ENCODE measurements around the gene SCNN1A. TPM values are rescaled to one million over a fixed set of nuclear protein-coding genes. Genes with fewer than 3 reads are reported as not detected.
A peak's percentile ranks its signal among the peaks of the same experiment; 100 is the strongest.

Gene SCNN1A
- total and polyA plus RNA-seq, 8 donors = 2.3 to 212 (median 3.5) TPM

GRCh38 chr12:6302621-6303020 lies 72.7 kb downstream of the SCNN1A start:
- DNase-seq = no peak
- Histone ChIP-seq H3K27me3 (no peaks in the 10 kb centered on the region), H3K36me3 (no peaks in the 10 kb centered on the region), H3K4me3 (no peak overlapping the region), H3K27ac (no peak overlapping the region), H3K4me1 (peaks cover 0 to 8% of the 10 kb centered on the region in 2 donors), H3K9me3 (no peaks in the 10 kb centered on the region)
- no peak for TF ChIP-seq CTCF (IDR thresholded peaks at IDR 0.05)
- intact Hi-C loops (cut with DNase I) = no loop called here
- ATAC-seq = no peak

- Histone ChIP-seq H3K4me3 (no peak overlapping the region), H3K4me1 (no peaks in the 10 kb centered on the region), H3K27ac (no peak overlapping the region), H3K36me3 (no peaks in the 10 kb centered on the region), H3K27me3 (no peaks in the 10 kb centered on the region), H3K9me3 (no peaks in the 10 kb centered on the region)
- intact Hi-C loops (cut with DNase I) = no loop called here
- DNase-seq (no peak), ATAC-seq (no peak)
- no peak for TF ChIP-seq CTCF (IDR thresholded peaks at IDR 0.05)
Measured at GRCh38 chr12:6301721-6302120, 73.6 kb downstream of the SCNN1A start.

- no peaks in the 10 kb centered on the region for H3K36me3 ChIP-seq
- H3K27ac ChIP-seq = peak overlapping the region in 1 of 2 donors; percentile 15
- TF ChIP-seq CTCF (IDR thresholded peaks at IDR 0.05) = no peak
- no peak for DNase-seq
- H3K4me3 ChIP-seq = no peak overlapping the region
- intact Hi-C loops (cut with DNase I) = no loop called here
- ATAC-seq = no peak
- H3K27me3 ChIP-seq = no peaks in the 10 kb centered on the region
- H3K4me1 ChIP-seq = peaks cover 0 to 5% of the 10 kb centered on the region in 2 donors
- no peaks in the 10 kb centered on the region for H3K9me3 ChIP-seq
Measured at GRCh38 chr12:6297170-6297569, 78.2 kb downstream of the SCNN1A start.

Other genes starting within 250 kb of the SCNN1A start
- 100 to 1,000 TPM; 416 to 512 TPM for gene CD9, start 175.2 kb downstream of the SCNN1A start, total RNA-seq
- 100 to 1,000 TPM; 100 to 144 (median 120) TPM for gene CD9, start 175.2 kb downstream of the SCNN1A start, polyA plus RNA-seq (ENCODE audit: insufficient read length in 6 of 6)
- 1 to 10 TPM; 2.0 to 4.2 TPM for gene PLEKHG6, start 64.9 kb downstream of the SCNN1A start, total RNA-seq
- gene PLEKHG6, start 64.9 kb downstream of the SCNN1A start, polyA plus RNA-seq (ENCODE audit: insufficient read length in 6 of 6) = 1 to 10 TPM; 2.7 to 4.1 (median 3.5) TPM
- gene TNFRSF1A, start 33.5 kb downstream of the SCNN1A start, total RNA-seq = 100 to 1,000 TPM; 155 to 211 TPM
- gene TNFRSF1A, start 33.5 kb downstream of the SCNN1A start, polyA plus RNA-seq (ENCODE audit: insufficient read length in 6 of 6) = 100 to 1,000 TPM; 110 to 139 (median 125) TPM
- gene LTBR, start 8.6 kb upstream of the SCNN1A start, total RNA-seq = 100 to 1,000 TPM; 149 to 153 TPM
- 100 to 1,000 TPM in 1 of 6 donors, 10 to 100 TPM in 5; 66.6 to 105 (median 77.5) TPM for gene LTBR, start 8.6 kb upstream of the SCNN1A start, polyA plus RNA-seq (ENCODE audit: insufficient read length in 6 of 6)
- 1 to 10 TPM; 1.4 to 1.6 TPM for gene CD27, start 69.4 kb upstream of the SCNN1A start, total RNA-seq
- 1 to 10 TPM; 1.2 to 3.2 (median 2.3) TPM for gene CD27, start 69.4 kb upstream of the SCNN1A start, polyA plus RNA-seq (ENCODE audit: insufficient read length in 6 of 6)
- gene TAPBPL, start 76.5 kb upstream of the SCNN1A start, total RNA-seq = 10 to 100 TPM; 18.2 to 33.8 TPM
- gene TAPBPL, start 76.5 kb upstream of the SCNN1A start, polyA plus RNA-seq (ENCODE audit: insufficient read length in 6 of 6) = 10 to 100 TPM; 18.0 to 26.1 (median 19.0) TPM
- gene VAMP1, start 95.1 kb upstream of the SCNN1A start, total RNA-seq = 1 to 10 TPM; 6.3 to 9.4 TPM
- gene VAMP1, start 95.1 kb upstream of the SCNN1A start, polyA plus RNA-seq (ENCODE audit: insufficient read length in 6 of 6) = 10 to 100 TPM; 16.2 to 21.6 (median 18.5) TPM
- 100 to 1,000 TPM; 135 to 141 TPM for gene MRPL51, start 117.7 kb upstream of the SCNN1A start, total RNA-seq
- gene MRPL51, start 117.7 kb upstream of the SCNN1A start, polyA plus RNA-seq (ENCODE audit: insufficient read length in 6 of 6) = 100 to 1,000 TPM; 129 to 170 (median 142) TPM
- 10 to 100 TPM; 23.1 to 29.4 TPM for gene NCAPD2, start 118.5 kb upstream of the SCNN1A start, total RNA-seq
- gene NCAPD2, start 118.5 kb upstream of the SCNN1A start, polyA plus RNA-seq (ENCODE audit: insufficient read length in 6 of 6) = 10 to 100 TPM; 55.7 to 95.4 (median 58.5) TPM
- 1,000 to 10,000 TPM; 1,126 to 2,070 TPM for gene GAPDH, start 159.0 kb upstream of the SCNN1A start, total RNA-seq
- 1,000 to 10,000 TPM; 1,473 to 1,774 (median 1,660) TPM for gene GAPDH, start 159.0 kb upstream of the SCNN1A start, polyA plus RNA-seq (ENCODE audit: insufficient read length in 6 of 6)
- gene IFFO1, start 180.5 kb upstream of the SCNN1A start, total RNA-seq = 10 to 100 TPM; 15.2 to 27.9 TPM
- gene IFFO1, start 180.5 kb upstream of the SCNN1A start, polyA plus RNA-seq (ENCODE audit: insufficient read length in 6 of 6) = 10 to 100 TPM; 14.5 to 24.7 (median 18.6) TPM
- 10 to 100 TPM; 23.4 to 48.1 TPM for gene NOP2, start 192.7 kb upstream of the SCNN1A start, total RNA-seq
- 10 to 100 TPM; 20.6 to 39.2 (median 27.2) TPM for gene NOP2, start 192.7 kb upstream of the SCNN1A start, polyA plus RNA-seq (ENCODE audit: insufficient read length in 6 of 6)
- 100 to 1,000 TPM; 159 to 171 TPM for gene CHD4, start 231.8 kb upstream of the SCNN1A start, total RNA-seq
- 100 to 1,000 TPM; 200 to 252 (median 234) TPM for gene CHD4, start 231.8 kb upstream of the SCNN1A start, polyA plus RNA-seq (ENCODE audit: insufficient read length in 6 of 6)